HAP-1 (cell line): ENCODE results near the gene EEF2KMT.
"Not testable (repeated sequence)": the region's sequence is repeated elsewhere in the genome, so short reads cannot be mapped to it uniquely, and the experiment has no call there.

Experiments used
- DNase-seq, 2 experiments: peaks; one replicate each; pipeline ENCODE4 v3.0.0-alpha.2; 2016 to 2020; ENCODE audit warnings: low spot score in 2 of 2
- H3K27me3 ChIP-seq: fragments of 250-450 bp; sonication (Bioruptor Pico); 2 replicates; pipeline ENCODE4 v1.5.1; 2020; ENCODE audit warnings: low read depth, mild to moderate bottlenecking, moderate library complexity
- H3K36me3 ChIP-seq: fragments of 250-450 bp; sonication (Bioruptor Pico); replicated peaks from 2 replicates; pipeline ENCODE4 v1.5.1; 2020; ENCODE audit warnings: mild to moderate bottlenecking
- H3K4me1 ChIP-seq: fragments of 250-450 bp; sonication (Bioruptor Pico); 2 replicates; pipeline ENCODE4 v1.5.1; 2020; ENCODE audit warnings: mild to moderate bottlenecking
- H3K4me3 ChIP-seq: fragments of 250-450 bp; sonication (Bioruptor Pico); 2 replicates; pipeline ENCODE4 v1.5.1; 2020; ENCODE audit warnings: mild to moderate bottlenecking, moderate library complexity
- H3K9me3 ChIP-seq: fragments of 250-450 bp; sonication (Bioruptor Pico); 2 replicates; pipeline ENCODE4 v1.5.1; 2020; ENCODE audit warnings: mild to moderate bottlenecking, moderate library complexity
- in situ Hi-C: fragments of 300-500 bp; cut with MboI; formaldehyde crosslinking; loops from 3 replicates; pipeline ENCODE4 v1.14.3; 2020; ENCODE audit warnings: low sequenced_read_pairs, inconsistent platforms, mixed read lengths

Gene EEF2KMT

DNA sequence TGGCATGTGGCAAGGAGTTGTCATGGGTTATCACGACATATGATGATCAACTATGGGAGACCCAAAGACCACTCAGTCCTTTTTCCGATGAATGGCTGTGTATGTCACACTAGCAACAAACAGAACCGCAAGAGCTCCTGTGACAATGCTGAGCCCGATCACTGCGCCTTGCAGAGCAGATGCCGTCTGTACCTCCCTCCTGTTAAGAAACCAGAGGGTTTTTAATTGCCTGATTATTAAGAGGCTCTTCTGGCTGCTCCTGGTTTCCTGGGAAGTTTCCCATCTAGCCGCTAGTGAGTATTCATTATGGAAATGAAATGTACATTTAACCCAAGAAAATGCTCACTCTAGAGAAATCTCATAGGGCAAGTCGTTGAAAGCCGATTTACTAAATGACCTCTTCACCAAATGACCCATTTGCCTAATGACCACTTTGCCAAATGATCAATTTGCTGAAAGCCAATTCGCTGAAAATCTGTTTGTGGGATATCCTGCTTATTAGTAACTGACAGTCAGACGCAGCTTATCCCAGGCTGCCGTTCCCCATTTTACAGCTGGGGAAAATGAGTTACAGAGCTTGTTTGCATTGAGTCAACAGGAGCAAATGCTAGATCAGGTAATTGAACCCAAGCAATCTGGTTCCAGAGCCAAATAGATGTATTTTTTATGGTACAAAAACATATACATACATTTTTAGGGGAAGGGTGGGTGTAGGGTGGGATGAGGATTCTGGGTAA, 5.9 kb upstream of the EEF2KMT start:
- H3K4me1 ChIP-seq, in situ Hi-C loops, H3K9me3 ChIP-seq, H3K36me3 ChIP-seq, H3K27me3 ChIP-seq, H3K4me3 ChIP-seq, DNase-seq: not testable (repeated sequence)

DNA sequence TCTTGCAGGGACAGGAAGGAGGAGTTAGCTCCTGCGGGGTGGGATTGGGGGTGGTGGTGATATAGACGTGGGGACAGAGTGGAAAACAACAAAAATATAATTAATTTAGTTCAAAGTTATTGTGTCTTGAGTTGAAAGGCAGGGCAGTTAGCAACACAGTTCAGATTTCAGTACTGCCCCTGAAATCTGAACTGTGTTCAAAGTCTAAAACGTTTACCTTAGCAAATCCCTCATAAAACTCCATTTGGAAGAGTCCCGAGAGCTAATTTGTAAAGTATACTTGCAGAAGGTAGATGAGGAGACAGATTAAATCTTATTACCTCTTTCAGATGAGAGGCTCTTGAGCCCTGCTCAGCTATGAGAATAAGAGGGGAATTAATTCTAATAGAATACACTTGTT, 1.6 kb upstream of the EEF2KMT start:
- H3K4me1 ChIP-seq, in situ Hi-C loops: not testable (repeated sequence)

DNA sequence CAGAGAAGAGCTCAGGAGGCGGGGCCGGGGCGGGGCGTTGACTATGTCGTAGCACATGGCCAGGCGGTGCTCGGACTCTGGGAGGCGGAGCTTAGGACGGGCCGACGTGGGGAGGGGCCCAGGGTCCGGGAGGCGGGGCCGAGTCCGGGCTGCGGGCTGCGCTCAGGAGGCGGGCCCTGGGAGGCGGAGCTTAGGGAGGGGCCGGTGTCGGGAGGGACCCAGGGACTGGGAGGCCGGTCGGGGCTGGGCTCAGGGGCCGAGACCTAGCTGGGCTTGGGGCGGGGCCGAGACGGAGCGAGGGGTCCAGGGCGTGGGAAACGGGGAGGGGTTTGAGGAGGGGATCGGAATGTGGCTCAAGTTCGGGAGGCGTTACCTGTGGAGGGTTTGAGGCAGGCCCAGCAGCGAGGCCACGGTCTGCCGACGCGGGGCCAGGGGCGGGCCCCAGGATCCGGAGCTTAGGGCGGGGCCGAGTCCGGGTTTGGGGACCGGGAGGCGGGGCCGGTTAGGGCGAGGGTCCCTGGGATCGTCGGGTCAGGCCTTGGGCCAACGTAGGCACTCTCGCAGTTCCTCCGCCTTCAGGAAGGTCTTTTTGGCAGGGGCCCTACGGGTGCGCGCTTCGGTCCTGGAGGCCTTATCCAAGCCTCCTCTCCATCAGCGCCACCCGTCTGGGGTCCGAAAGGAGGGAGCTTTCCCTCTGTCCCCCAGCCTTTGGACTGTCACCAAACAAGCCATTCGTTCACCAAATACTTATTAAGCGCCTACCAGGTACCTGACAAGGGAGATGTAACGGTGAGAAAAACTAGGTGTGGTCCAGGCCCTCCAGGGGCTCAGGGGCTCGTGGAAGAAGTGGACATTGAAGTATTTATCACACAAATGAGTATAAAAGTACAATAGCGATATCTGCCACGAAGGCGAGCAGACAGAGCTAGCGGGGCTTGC, 895 bp upstream of the EEF2KMT start:
- H3K4me1 ChIP-seq, in situ Hi-C loops, H3K9me3 ChIP-seq, H3K36me3 ChIP-seq, H3K27me3 ChIP-seq: not testable (repeated sequence)
- peak; percentile 56 to 88 for DNase-seq
- peak overlapping the region; percentile 84 for H3K4me3 ChIP-seq

More for the DNA sequence above, 1.6 kb upstream of the EEF2KMT start:
- H3K36me3 ChIP-seq, H3K27me3 ChIP-seq, DNase-seq, H3K9me3 ChIP-seq: not testable (repeated sequence)
- peak overlapping the region; percentile 43; the same call in 1 of the 2 replicates for H3K4me3 ChIP-seq

DNA sequence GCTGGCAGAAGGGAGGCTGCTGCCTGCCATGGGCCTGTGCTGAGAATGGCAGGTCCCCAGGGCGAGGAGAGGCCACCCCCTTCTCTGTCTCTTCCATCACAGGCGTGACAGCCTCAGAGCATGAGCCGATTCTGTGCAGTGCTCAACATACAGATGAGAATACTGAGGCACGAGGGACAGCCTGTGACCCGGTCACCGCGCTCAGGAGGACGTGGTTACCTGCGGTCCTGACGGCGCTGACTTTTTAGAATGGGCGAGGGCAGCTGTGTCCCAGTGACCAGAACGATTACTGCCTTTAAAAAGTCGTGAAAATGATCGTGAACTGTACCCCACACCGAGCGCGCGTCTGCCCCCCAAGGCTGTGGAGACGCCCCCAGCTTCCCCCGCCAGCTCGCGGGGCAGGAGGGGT, 530 bp downstream of the EEF2KMT start:
- peak in 1 of 2 experiments; percentile 61 for DNase-seq
- H3K9me3 ChIP-seq, H3K27me3 ChIP-seq, H3K4me1 ChIP-seq, H3K36me3 ChIP-seq, in situ Hi-C loops: not testable (repeated sequence)
- H3K4me3 ChIP-seq, result peak overlapping the region; percentile 84

DNA sequence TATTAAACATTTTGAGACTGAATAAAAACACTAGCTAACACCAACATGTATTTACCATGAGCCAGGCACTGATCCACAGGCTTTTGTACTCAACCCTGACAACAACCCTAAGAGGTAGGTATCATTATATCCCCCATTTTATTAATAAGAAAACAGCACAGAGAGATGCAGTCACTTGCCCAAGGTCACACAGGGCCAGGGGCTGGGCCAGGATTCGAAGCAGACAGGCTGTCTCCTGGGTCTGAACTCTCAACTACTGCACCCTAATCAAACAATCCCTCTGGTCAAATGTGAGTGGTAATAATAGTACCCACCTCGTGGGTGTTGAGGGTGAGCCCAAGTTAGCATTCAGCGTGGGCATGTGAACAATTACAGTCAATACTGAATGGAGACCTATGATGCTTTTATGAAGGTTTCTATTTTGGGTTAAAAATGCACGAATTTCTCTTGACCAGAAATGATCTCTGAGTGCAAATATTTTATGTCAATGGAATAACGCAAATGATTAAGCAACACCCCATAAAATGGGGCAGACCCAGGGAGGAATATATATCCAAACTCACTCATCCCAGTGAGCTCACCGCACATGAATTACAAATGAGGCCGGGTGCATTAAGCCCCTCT, 1.0 kb downstream of the EEF2KMT start:
- in situ Hi-C loops, H3K4me1 ChIP-seq, H3K36me3 ChIP-seq: not testable (repeated sequence)

DNA sequence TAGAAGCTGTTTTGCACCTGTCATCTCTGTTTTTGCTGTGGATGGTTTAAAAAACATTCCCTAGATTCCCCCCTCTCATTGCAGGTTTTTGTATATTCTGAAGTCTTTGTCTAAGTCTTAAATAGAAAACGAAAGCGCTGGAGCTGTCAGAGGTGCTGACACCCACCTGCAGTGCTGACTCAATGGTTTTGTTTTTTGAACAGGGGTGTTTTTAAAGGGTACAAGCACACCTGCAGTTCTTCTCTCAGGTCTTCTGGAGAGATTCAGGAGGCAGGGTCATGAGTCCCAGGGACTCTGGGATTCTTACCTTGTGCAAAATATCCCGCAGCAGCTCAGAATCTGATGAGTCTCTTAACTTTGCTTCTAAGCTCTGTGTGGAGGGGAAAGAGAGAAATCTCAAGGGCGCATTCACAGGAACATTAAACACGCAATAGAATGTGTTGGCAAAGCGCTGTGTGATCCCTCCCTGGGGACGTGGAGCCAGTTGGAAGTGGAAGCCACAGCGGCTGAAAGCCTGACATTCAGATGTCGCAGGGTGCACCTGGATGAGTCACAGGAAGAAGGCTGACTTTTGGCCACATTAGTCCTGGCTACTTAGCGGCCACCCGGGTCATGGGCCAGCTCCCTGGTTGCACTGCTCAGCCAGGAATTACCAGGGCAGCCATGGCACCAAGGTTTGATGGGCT, 2.3 kb downstream of the EEF2KMT start:
- H3K36me3 ChIP-seq, H3K27me3 ChIP-seq, in situ Hi-C loops, H3K9me3 ChIP-seq, DNase-seq, H3K4me1 ChIP-seq, H3K4me3 ChIP-seq: not testable (repeated sequence)

More for the DNA sequence above, 1.0 kb downstream of the EEF2KMT start:
- peak overlapping the region; percentile 84 for H3K4me3 ChIP-seq
- not testable (repeated sequence) for H3K9me3 ChIP-seq, H3K27me3 ChIP-seq, DNase-seq

DNA sequence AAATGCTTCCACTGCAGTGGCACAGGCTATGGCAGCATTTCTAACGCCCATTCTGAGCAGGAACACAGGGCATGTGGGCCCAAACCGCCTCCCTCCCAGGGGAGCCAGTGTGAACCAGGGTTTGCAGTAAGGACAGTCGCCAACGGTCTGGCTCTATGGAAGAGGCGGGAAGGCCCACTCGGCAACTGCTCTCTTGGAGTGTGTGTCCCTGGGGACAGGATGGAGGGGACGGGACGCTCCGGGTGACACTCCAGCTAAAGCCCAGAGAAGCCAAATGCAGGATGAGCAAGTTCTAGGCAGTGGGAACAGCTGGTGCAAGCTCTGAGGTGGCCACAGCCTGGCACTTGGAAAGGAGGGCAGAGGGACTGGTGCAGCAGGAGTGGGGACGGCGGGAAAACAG, 3.8 kb downstream of the EEF2KMT start:
- H3K4me3 ChIP-seq, in situ Hi-C loops: not testable (repeated sequence)

DNA sequence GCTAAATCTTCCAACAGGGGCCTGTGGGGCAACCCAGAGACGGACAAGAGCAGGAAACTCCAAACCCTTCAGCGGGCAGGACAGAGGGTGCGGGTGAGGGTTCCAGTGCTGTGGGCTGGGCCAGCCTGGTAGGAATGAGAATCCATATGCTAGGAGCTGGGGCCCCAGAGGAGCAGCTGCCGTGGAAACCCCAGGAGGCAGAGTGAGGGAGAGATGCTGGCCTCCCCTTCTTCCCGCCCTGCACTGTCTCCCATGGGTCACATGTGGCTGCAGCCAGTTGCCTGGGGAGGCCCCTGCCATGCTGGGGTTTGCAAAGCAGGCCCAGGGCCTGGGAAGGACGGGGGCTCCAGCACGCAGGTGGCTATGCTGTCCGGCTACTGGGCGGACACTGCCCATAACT, 4.5 kb downstream of the EEF2KMT start:
- H3K9me3 ChIP-seq, H3K27me3 ChIP-seq, in situ Hi-C loops, H3K4me1 ChIP-seq, H3K36me3 ChIP-seq, H3K4me3 ChIP-seq, DNase-seq: not testable (repeated sequence)

More for the DNA sequence above, 3.8 kb downstream of the EEF2KMT start:
- not testable (repeated sequence) for H3K9me3 ChIP-seq, H3K36me3 ChIP-seq, DNase-seq, H3K4me1 ChIP-seq, H3K27me3 ChIP-seq

DNA sequence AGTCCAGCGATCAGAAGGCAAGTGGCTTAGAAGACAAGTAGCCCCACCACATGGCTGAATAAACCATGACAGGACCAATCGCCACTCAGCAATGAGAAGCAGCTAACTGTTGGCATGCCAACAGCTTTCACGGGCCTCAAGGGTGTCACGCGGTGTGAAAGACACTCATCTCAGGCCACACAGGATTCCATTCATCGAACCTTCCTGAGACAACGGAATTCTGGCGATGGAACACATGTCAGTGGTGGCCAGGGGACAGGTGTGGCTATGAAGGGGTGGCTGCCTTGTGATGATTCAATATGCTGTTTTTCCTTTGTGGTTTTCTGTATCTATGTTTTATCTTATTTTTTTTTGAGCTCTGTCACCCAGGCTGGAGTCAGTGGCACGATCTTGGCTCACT, 7.0 kb downstream of the EEF2KMT start:
- H3K4me3 ChIP-seq, H3K4me1 ChIP-seq, H3K36me3 ChIP-seq, DNase-seq, H3K27me3 ChIP-seq, in situ Hi-C loops, H3K9me3 ChIP-seq: not testable (repeated sequence)

DNA sequence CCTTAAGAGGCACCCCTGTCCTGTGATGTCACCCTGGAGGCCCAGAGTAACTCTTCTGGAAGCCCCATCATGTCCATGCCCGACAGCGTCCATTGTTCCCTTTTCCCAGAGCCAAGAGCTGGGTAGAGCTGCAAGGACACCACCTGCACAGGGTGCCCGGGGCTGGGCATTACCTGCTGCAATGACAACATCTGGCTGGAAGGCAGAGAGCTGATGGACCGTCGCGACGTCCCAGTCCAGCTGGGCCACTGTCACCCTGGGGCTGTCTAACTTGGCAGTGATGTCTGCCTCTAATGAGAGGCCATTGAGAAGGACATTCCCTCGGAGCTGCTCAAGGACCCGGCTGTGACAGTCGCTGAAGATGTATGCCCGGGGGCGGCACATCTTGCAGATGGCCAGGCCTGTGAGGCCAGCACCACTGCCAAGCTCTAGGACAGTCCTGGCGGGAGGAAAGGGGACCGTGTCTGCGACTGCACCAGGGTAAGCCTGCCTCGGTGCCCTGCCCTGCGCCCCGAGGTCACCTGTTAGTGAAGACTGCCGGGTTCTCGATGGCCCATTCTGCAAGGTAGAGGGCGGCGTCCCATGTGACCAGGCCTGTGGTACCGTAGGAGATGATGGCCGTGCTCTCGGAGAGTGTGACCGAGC, 7.6 kb downstream of the EEF2KMT start:
- in situ Hi-C loops, H3K9me3 ChIP-seq, DNase-seq, H3K36me3 ChIP-seq, H3K4me3 ChIP-seq, H3K4me1 ChIP-seq, H3K27me3 ChIP-seq: not testable (repeated sequence)

DNA sequence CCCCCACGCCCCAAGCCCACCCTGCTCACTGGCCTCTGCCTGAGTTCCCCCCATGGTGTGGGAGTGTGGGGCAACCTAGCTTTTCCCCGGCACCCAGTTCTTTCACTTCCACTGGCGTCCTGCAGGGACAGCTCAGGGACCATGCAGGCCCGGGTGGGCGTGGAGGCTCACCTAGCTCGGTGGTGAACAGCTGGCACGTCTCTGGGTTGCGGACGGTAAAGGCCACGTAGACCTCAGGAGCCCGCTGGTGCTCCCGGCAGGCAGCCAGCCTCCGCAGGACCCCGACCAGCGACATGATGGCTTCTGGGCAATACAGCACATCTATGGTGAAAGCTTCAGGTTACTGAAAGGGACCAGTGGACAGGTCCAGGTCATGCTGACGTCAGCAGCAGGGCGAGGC, 8.7 kb downstream of the EEF2KMT start:
- DNase-seq, H3K27me3 ChIP-seq, H3K36me3 ChIP-seq, H3K4me1 ChIP-seq, in situ Hi-C loops, H3K9me3 ChIP-seq, H3K4me3 ChIP-seq: not testable (repeated sequence)

DNA sequence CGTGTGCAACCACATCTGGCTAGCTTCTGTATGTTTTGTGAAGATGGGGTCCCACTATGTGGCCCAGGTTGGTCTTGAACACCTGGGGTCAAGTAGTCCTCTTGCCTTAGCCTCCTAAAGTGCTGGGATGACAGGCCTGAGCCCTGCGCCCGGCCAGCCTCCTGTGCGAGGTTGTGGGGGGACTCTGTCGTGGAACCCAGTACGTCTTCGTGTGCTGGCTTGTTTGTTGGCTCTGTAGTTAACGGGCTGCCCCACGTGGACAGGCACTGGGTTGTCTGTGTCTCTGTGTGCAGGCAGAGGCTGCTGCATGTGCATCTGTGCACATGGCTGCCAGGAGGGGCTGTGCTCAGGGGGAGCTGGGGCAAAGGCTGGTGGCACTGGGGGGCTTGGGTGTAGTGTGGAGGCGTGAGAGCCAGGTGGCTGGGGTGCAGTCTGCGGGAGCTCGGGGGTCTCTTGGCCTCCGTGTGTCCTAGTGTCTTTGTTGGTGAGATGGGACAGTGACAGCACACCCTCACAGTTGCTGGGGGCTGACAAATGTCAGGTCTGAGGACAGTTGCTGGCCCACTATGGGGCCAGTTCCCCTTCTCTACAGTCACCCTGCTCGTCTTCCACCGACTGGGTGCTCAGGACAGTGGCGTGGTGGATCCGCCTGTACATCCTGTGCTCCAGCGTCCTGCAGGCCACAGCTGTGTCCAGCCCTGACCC, 9.4 kb downstream of the EEF2KMT start:
- H3K4me3 ChIP-seq, H3K4me1 ChIP-seq, H3K9me3 ChIP-seq, H3K36me3 ChIP-seq, DNase-seq, H3K27me3 ChIP-seq, in situ Hi-C loops: not testable (repeated sequence)

DNA sequence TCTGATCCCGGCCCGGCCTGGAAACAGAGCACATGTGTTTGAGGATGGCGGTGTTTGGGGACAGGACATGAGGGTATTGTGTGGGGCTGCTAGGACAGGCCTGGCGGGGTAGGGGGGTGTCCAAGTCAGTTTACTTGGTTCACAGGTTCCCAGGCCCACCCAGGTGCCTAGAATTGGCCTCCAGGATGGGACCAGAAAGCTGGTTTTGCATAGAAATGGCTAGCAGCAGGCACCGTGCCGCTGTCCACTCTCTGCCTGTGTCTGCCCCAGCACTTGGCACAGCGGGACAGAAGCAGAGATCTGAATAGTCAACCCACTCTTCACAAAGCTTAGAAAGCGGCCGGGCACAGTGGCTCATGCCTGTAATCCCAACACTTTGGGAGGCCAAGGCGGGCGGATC, 11.9 kb downstream of the EEF2KMT start:
- in situ Hi-C loops, result not testable (repeated sequence)

More for the DNA sequence above, 11.9 kb downstream of the EEF2KMT start:
- H3K27me3 ChIP-seq, DNase-seq, H3K36me3 ChIP-seq, H3K4me3 ChIP-seq, H3K4me1 ChIP-seq, H3K9me3 ChIP-seq: not testable (repeated sequence)
